Measurements from ENCODE around the gene RXRG. TPM values are rescaled to one million over a fixed set of nuclear protein-coding genes. Genes with fewer than 3 reads are reported as not detected.

Gene RXRG
- total and polyA plus RNA-seq, 7 donors = 2.8 to 45.9 (median 12.8) TPM

- ATAC-seq (no peak), DNase-seq (no peak)
- intact Hi-C loops (cut with DNase I) = loop anchor here in 1 of 2 donors (5.0 kb wide), 1 partner anchor 530 kb away; no protein-coding TSS in a partner anchor
- WGBS, 3 donors = 71 to 86% (median 84%) methylated on average over 6 of the region's 6 CpGs
- Histone ChIP-seq H3K4me1 (peaks cover 9% of the 10 kb centered on the region), H3K9me3 (no peaks in the 10 kb centered on the region), H3K27me3 (ENCODE audit: insufficient read depth in 3 of 3, low read length in 2 of 3) (no peaks in the 10 kb centered on the region), H3K27ac (no peak overlapping the region), H3K36me3 (ENCODE audit: insufficient read depth in 1 of 2, low read depth in 1 of 2) (no peaks in the 10 kb centered on the region), H3K4me3 (no peak overlapping the region)
- TF ChIP-seq, protein P1, sequence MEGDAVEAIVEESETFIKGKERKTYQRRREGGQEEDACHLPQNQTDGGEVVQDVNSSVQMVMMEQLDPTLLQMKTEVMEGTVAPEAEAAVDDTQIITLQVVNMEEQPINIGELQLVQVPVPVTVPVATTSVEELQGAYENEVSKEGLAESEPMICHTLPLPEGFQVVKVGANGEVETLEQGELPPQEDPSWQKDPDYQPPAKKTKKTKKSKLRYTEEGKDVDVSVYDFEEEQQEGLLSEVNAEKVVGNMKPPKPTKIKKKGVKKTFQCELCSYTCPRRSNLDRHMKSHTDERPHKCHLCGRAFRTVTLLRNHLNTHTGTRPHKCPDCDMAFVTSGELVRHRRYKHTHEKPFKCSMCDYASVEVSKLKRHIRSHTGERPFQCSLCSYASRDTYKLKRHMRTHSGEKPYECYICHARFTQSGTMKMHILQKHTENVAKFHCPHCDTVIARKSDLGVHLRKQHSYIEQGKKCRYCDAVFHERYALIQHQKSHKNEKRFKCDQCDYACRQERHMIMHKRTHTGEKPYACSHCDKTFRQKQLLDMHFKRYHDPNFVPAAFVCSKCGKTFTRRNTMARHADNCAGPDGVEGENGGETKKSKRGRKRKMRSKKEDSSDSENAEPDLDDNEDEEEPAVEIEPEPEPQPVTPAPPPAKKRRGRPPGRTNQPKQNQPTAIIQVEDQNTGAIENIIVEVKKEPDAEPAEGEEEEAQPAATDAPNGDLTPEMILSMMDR (IDR thresholded peaks at IDR 0.05) = no peak
These were observed 63.0 kb downstream of the RXRG start for GRCh38 chr1:165381745-165382505.

- intact Hi-C loops (cut with DNase I) = no loop called here
- Histone ChIP-seq H3K4me3 (peak overlapping the region; percentile 63), H3K27me3 (ENCODE audit: insufficient read depth in 3 of 3, low read length in 2 of 3) (peaks cover 0 to 5% (median 0%) of the 10 kb centered on the region in 3 donors), H3K27ac (peak overlapping the region; percentile 73), H3K36me3 (ENCODE audit: insufficient read depth in 1 of 2, low read depth in 1 of 2) (no peaks in the 10 kb centered on the region), H3K4me1 (peaks cover 10% of the 10 kb centered on the region), H3K9me3 (no peaks in the 10 kb centered on the region)
- DNase-seq (no peak), ATAC-seq (no peak)
- TF ChIP-seq, protein P1 (IDR thresholded peaks at IDR 0.05) = no peak
- 17 to 25% (median 19%) methylated on average over 12 of the region's 12 CpGs for WGBS, 3 donors
These were observed 68.1 kb downstream of the RXRG start for GRCh38 chr1:165376811-165377311.

- peaks cover 10% of the 10 kb centered on the region for H3K4me1 ChIP-seq
- H3K4me3 ChIP-seq = peak overlapping the region; percentile 63
- H3K9me3 ChIP-seq = no peaks in the 10 kb centered on the region
- peak overlapping the region; percentile 73 for H3K27ac ChIP-seq
- H3K36me3 ChIP-seq (ENCODE audit: insufficient read depth in 1 of 2, low read depth in 1 of 2) = no peaks in the 10 kb centered on the region
- ATAC-seq (peak; percentile 82 to 88 (median 88)), DNase-seq (peak; percentile 88 to 92)
- TF ChIP-seq, protein P1 (IDR thresholded peaks at IDR 0.05) = no peak
- 2 to 3% (median 2%) methylated on average over 38 to 46 of the region's 46 CpGs for WGBS, 3 donors
- intact Hi-C loops (cut with DNase I) = no loop called here
- peaks cover 0 to 5% (median 0%) of the 10 kb centered on the region in 3 donors for H3K27me3 ChIP-seq (ENCODE audit: insufficient read depth in 3 of 3, low read length in 2 of 3)
These were observed 68.7 kb downstream of the RXRG start for GRCh38 chr1:165376041-165376810.

DNA sequence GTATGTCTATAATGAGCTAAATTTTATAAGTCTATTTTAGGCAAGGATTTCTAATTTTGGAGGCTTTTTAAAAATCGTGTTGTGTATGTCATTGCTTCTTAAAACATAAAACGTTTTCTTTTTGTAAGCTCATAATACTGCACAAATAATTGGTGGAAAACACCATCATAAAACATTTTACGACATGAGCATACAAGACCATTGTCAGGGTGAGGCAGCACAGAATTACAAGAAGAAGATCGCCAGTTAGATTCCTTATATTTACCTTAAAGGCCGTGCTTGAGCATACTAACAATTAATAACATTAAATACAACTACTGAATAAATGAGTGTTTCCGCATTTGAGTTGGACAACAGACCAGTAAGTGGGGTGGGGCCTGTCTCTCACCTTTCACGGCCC lies 69.3 kb downstream of the RXRG start:
- intact Hi-C loops (cut with DNase I) = no loop called here
- H3K27ac ChIP-seq = peak overlapping the region; percentile 73
- peaks cover 0 to 5% (median 0%) of the 10 kb centered on the region in 3 donors for H3K27me3 ChIP-seq (ENCODE audit: insufficient read depth in 3 of 3, low read length in 2 of 3)
- DNase-seq (no peak), ATAC-seq (no peak)
- TF ChIP-seq, protein P1 (IDR thresholded peaks at IDR 0.05) = no peak
- no peaks in the 10 kb centered on the region for H3K36me3 ChIP-seq (ENCODE audit: insufficient read depth in 1 of 2, low read depth in 1 of 2)
- 46 to 57% (median 47%) methylated on average over 7 of the region's 7 CpGs for WGBS, 3 donors
- H3K9me3 ChIP-seq = no peaks in the 10 kb centered on the region
- peaks cover 10% of the 10 kb centered on the region for H3K4me1 ChIP-seq
- H3K4me3 ChIP-seq = peak overlapping the region; percentile 63
